HL-60 (cell line): ENCODE data around the gene NAA38.
A peak's percentile ranks its signal among the peaks of the same experiment; 100 is the strongest.

Source experiments
- DNase-seq, 2 experiments: peaks; one replicate each; pipeline ENCODE4 v3.0.0-alpha.2; 2010 to 2020; ENCODE audit warnings: low read depth in 1 of 2, low spot score in 1 of 2
- H3K27ac ChIP-seq: fragments of 250-450 bp; sonication (Bioruptor Pico); replicated peaks from 2 replicates; pipeline ENCODE4 v1.5.1; 2020; ENCODE audit warnings: mild to moderate bottlenecking, moderate library complexity
- H3K27me3 ChIP-seq: fragments of 250-450 bp; sonication (Bioruptor Pico); 2 replicates; pipeline ENCODE4 v1.5.1; 2021; ENCODE audit warnings: mild to moderate bottlenecking, moderate library complexity; ENCODE audit not compliant: insufficient read depth, poor library complexity, severe bottlenecking
- H3K4me3 ChIP-seq: replicated peaks from 2 replicates; pipeline ENCODE4 v1.5.1; 2011; ENCODE audit warnings: mild to moderate bottlenecking, control low read depth, low read length; ENCODE audit not compliant: insufficient read depth
- GABPA ChIP-seq: IDR thresholded peaks from 2 replicates; pipeline ENCODE4 v1.6.1; 2012; ENCODE audit warnings: low read depth
- POLR2AphosphoS5 ChIP-seq: IDR thresholded peaks from 2 replicates; pipeline ENCODE4 v1.6.1; 2012; ENCODE audit warnings: low read depth
- SPI1 ChIP-seq: IDR thresholded peaks from 2 replicates; pipeline ENCODE4 v1.6.1; 2012; ENCODE audit warnings: low read depth, mild to moderate bottlenecking, borderline replicate concordance
- TF ChIP-seq, protein P1 (sequence below): IDR thresholded peaks from 2 replicates; pipeline ENCODE4 v1.6.1; 2012; ENCODE audit warnings: low read depth; ENCODE audit not compliant: insufficient replicate concordance
- TF ChIP-seq, protein P2 (sequence below): IDR thresholded peaks from one replicate; pipeline ENCODE4 v1.5.1; 2011; ENCODE audit warnings: low read length, control low read depth, inconsistent platforms; ENCODE audit not compliant: insufficient read depth

The NAA38 gene

GRCh38 chr17:7857713-7858521, 558 bp upstream of the NAA38 start, which contains the start of gene CYB5D1:
TSS of gene CYB5D1 (plus strand) at chr17:7858003. CDS start at chr17:7858135, 132 bp downstream.
- DNase-seq, result peak in 1 of 2 experiments; percentile 88
- H3K4me3 ChIP-seq, result peak within 1 kb of the TSS; percentile 77
- peak within 1 kb of the TSS; percentile 94 for H3K27ac ChIP-seq
- H3K27me3 ChIP-seq, result no peaks in the 10 kb centered on the region
- TF ChIP-seq GABPA, result no peak
- peak; percentile 47 for TF ChIP-seq POLR2AphosphoS5

DNA sequence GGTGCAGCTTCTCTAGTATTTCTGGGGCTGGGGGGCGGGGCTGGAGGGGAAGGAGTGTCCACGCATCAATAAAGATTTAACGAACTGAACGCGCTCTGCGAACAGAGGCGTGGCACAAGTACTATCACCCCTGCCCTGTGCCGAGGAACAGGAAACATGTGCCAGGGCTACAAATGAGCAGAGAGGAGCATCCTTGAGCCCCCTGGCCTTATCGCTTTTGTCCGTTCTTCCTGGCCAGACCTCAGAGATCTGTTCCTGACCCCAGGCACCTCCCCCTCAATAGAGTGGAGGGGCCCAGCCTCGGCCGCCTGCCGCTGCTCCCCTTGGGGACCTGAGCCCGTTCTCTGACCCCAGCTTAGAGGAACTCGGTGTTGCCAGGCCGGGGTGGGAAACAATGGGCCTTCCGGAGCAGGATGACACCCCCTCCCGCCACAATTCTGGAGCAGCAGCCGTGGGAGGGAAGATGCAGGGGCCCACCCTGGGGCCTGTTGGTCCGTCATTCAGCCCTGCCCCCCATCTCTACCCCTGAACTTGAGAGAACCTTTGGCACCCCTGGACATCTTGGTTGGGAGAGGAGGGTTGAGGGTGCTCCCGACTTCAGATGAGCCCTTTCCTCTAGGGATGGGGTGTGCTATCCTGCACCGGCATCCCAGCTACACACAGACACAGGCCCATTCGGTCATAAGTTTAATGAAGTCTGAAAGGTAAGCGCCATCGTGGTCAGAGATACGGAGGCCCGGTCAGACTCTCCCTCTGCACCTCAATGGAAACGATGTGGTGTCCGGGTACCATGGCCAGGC, 1.1 kb downstream of the NAA38 start:
- Histone ChIP-seq H3K4me3 (peak overlapping the region; percentile 77), H3K27ac (peak overlapping the region; percentile 94), H3K27me3 (no peaks in the 10 kb centered on the region)
- peak in 1 of 2 experiments; percentile 28 for DNase-seq
- no peak for TF ChIP-seq GABPA
- TF ChIP-seq POLR2AphosphoS5, result peak; percentile 22
- TF ChIP-seq, protein P1, sequence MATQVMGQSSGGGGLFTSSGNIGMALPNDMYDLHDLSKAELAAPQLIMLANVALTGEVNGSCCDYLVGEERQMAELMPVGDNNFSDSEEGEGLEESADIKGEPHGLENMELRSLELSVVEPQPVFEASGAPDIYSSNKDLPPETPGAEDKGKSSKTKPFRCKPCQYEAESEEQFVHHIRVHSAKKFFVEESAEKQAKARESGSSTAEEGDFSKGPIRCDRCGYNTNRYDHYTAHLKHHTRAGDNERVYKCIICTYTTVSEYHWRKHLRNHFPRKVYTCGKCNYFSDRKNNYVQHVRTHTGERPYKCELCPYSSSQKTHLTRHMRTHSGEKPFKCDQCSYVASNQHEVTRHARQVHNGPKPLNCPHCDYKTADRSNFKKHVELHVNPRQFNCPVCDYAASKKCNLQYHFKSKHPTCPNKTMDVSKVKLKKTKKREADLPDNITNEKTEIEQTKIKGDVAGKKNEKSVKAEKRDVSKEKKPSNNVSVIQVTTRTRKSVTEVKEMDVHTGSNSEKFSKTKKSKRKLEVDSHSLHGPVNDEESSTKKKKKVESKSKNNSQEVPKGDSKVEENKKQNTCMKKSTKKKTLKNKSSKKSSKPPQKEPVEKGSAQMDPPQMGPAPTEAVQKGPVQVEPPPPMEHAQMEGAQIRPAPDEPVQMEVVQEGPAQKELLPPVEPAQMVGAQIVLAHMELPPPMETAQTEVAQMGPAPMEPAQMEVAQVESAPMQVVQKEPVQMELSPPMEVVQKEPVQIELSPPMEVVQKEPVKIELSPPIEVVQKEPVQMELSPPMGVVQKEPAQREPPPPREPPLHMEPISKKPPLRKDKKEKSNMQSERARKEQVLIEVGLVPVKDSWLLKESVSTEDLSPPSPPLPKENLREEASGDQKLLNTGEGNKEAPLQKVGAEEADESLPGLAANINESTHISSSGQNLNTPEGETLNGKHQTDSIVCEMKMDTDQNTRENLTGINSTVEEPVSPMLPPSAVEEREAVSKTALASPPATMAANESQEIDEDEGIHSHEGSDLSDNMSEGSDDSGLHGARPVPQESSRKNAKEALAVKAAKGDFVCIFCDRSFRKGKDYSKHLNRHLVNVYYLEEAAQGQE, result no peak
- TF ChIP-seq, protein P2, sequence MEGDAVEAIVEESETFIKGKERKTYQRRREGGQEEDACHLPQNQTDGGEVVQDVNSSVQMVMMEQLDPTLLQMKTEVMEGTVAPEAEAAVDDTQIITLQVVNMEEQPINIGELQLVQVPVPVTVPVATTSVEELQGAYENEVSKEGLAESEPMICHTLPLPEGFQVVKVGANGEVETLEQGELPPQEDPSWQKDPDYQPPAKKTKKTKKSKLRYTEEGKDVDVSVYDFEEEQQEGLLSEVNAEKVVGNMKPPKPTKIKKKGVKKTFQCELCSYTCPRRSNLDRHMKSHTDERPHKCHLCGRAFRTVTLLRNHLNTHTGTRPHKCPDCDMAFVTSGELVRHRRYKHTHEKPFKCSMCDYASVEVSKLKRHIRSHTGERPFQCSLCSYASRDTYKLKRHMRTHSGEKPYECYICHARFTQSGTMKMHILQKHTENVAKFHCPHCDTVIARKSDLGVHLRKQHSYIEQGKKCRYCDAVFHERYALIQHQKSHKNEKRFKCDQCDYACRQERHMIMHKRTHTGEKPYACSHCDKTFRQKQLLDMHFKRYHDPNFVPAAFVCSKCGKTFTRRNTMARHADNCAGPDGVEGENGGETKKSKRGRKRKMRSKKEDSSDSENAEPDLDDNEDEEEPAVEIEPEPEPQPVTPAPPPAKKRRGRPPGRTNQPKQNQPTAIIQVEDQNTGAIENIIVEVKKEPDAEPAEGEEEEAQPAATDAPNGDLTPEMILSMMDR, result no peak
- no peak for TF ChIP-seq SPI1

- peak overlapping the region; percentile 94; the same call in 1 of the 2 replicates for H3K27ac ChIP-seq
- no peak for DNase-seq
- no peaks in the 10 kb centered on the region for H3K27me3 ChIP-seq
- no peak for TF ChIP-seq POLR2AphosphoS5
- no peak for TF ChIP-seq SPI1
- TF ChIP-seq GABPA, result no peak
- TF ChIP-seq, protein P1, result no peak
- TF ChIP-seq, protein P2, result no peak
- peak overlapping the region; percentile 77 for H3K4me3 ChIP-seq
Measured at GRCh38 chr17:7855660-7856010, 1.7 kb downstream of the NAA38 start.
